ENCODE data around the gene TTPAL.

- no peak for TF ChIP-seq CTCF (IDR thresholded peaks at IDR 0.05)
- no peak for TF ChIP-seq ZFX (IDR thresholded peaks at IDR 0.05; ENCODE audit: borderline replicate concordance)
These were observed 36.4 kb upstream of the TTPAL start for GRCh38 chr20:44439318-44439717.
